ENCODE results near the gene ZNF354B. TPM values are rescaled to one million over a fixed set of nuclear protein-coding genes. Genes with fewer than 3 reads are reported as not detected.
A peak's percentile ranks its signal among the peaks of the same experiment; 100 is the strongest.

The ZNF354B gene
- total RNA-seq, 2 experiments from 2014 or later: 8.6 to 8.9 TPM

- CTCF ChIA-PET: interaction anchor here (0.7 kb wide), 1 partner anchor 36 kb away, joined by 4 read pairs; the partner anchor contains the start of gene ZNF354B
- peaks cover 5% of the 10 kb centered on the region for H3K4me1 Mint-ChIP-seq (ENCODE audit: low read depth)
- peak within 1 kb of the TSS; percentile 71 for H3K4me3 Mint-ChIP-seq
- H3K27me3 Mint-ChIP-seq (ENCODE audit: low read depth): no peaks in the 10 kb centered on the region
- H3K36me3 Mint-ChIP-seq (ENCODE audit: low read depth): peaks cover 13% of the 10 kb centered on the region
- H3K27ac Mint-ChIP-seq: no peak within 1 kb of the TSS
- intact Hi-C loops (cut with micrococcal nuclease): loop anchor here (1.0 to 2.0 kb wide), 4 partner anchors 37 to 165 kb away; partner anchors contain the start of genes ZNF354A, ZNF354B, ZNF354C and ZNF879
- H3K9me3 Mint-ChIP-seq: peaks cover 11% of the 10 kb centered on the region
- peak; percentile 48 for DNase-seq
These were observed 36.1 kb downstream of the ZNF354B start, which contains the start of gene ZFP2 for GRCh38 chr5:178895615-178896571. Gene ZFP2, plus strand, starts transcription at chr5:178895913. Its CDS starts 35,401 bp downstream, at chr5:178931314.

DNA sequence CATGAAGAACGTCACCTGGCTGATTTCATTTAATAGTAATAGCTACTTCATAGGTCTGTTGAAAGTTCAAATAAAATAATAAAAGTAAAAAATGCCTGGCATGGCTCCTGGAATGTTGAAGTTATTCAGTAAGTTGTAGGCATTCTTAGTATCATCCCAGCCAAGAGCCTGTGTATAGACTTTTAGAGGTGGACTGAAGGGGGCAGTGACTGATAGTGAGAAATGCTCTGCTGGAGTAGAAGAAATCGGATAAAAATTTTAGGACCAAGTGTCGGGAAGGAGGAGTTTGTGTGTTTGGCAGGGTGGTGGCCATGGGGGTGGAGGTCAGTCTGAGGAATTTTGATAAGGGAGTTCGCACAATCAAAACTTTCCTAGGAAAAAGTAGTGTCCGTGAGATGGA, 39.5 kb downstream of the ZNF354B start:
- peaks cover 13% of the 10 kb centered on the region for H3K9me3 Mint-ChIP-seq
- intact Hi-C loops (cut with micrococcal nuclease): no loop called here
- no peak for DNase-seq
- no peak overlapping the region for H3K4me3 Mint-ChIP-seq
- peaks cover 27% of the 10 kb centered on the region for H3K36me3 Mint-ChIP-seq (ENCODE audit: low read depth)
- CTCF ChIA-PET: interaction anchor here (0.6 kb wide), 1 partner anchor 319 kb away, joined by 3 read pairs; no protein-coding TSS in a partner anchor
- no peaks in the 10 kb centered on the region for H3K27me3 Mint-ChIP-seq (ENCODE audit: low read depth)
- no peak overlapping the region for H3K27ac Mint-ChIP-seq
- peaks cover 5% of the 10 kb centered on the region for H3K4me1 Mint-ChIP-seq (ENCODE audit: low read depth)

- DNase-seq: no peak
- no peaks in the 10 kb centered on the region for H3K27me3 Mint-ChIP-seq (ENCODE audit: low read depth)
- H3K36me3 Mint-ChIP-seq (ENCODE audit: low read depth): peaks cover 32% of the 10 kb centered on the region
- intact Hi-C loops (cut with micrococcal nuclease): no loop called here
- CTCF ChIA-PET: no interaction called here
- H3K27ac Mint-ChIP-seq: no peak overlapping the region
- H3K4me3 Mint-ChIP-seq: no peak overlapping the region
- peaks cover 15% of the 10 kb centered on the region for H3K9me3 Mint-ChIP-seq
- no peaks in the 10 kb centered on the region for H3K4me1 Mint-ChIP-seq (ENCODE audit: low read depth)
These were observed 43.1 kb downstream of the ZNF354B start for GRCh38 chr5:178902849-178903248.

GRCh38 chr5:178931846-178932760, 72.3 kb downstream of the ZNF354B start:
- H3K36me3 Mint-ChIP-seq (ENCODE audit: low read depth): peaks cover 67% of the 10 kb centered on the region
- H3K27me3 Mint-ChIP-seq (ENCODE audit: low read depth): no peaks in the 10 kb centered on the region
- no peaks in the 10 kb centered on the region for H3K4me1 Mint-ChIP-seq (ENCODE audit: low read depth)
- peaks cover 85% of the 10 kb centered on the region for H3K9me3 Mint-ChIP-seq
- no peak overlapping the region for H3K27ac Mint-ChIP-seq
- H3K4me3 Mint-ChIP-seq: no peak overlapping the region
- CTCF ChIA-PET: interaction anchor here (0.7 kb wide), 1 partner anchor 25 kb away, joined by 3 read pairs; no protein-coding TSS in a partner anchor
- DNase-seq: no peak
- intact Hi-C loops (cut with micrococcal nuclease): no loop called here

Other genes starting within 250 kb of the ZNF354B start
- gene CLK4, start 232.9 kb upstream of the ZNF354B start, total RNA-seq: 10 to 100 TPM; 33.9 to 34.9 TPM
- gene ZNF354A, start 129.3 kb upstream of the ZNF354B start, total RNA-seq: 1 to 10 TPM; 7.7 to 8.5 TPM
- gene ZFP2, start 36.0 kb downstream of the ZNF354B start, total RNA-seq: under 1 TPM; 0.17 to 0.26 TPM
- gene ZNF454, start 81.2 kb downstream of the ZNF354B start, total RNA-seq: not detected
- gene GRM6, start 135.4 kb downstream of the ZNF354B start, total RNA-seq: not detected
- 1 to 10 TPM; 1.8 to 2.0 TPM for gene ZNF879, start 163.9 kb downstream of the ZNF354B start, total RNA-seq
- gene ZNF354C, start 200.4 kb downstream of the ZNF354B start, total RNA-seq: 1 to 10 TPM; 5.8 to 6.1 TPM